ENCODE data around the gene TOM1. TPM values are rescaled to one million over a fixed set of nuclear protein-coding genes. Genes with fewer than 3 reads are reported as not detected.

Gene TOM1
- total RNA-seq, 1 donor from 2014 or later, result 47.9 TPM

- Mint-ChIP-seq H3K36me3 (ENCODE audit: low read depth) (no peaks in the 10 kb centered on the region), H3K4me3 (ENCODE audit: unreplicated experiment) (peak overlapping the region; percentile 81), H3K27ac (ENCODE audit: unreplicated experiment) (peak overlapping the region; percentile 92), H3K9me3 (ENCODE audit: low read depth) (no peaks in the 10 kb centered on the region), H3K27me3 (ENCODE audit: low read depth) (no peaks in the 10 kb centered on the region), H3K4me1 (ENCODE audit: low read depth) (peaks cover 45% of the 10 kb centered on the region)
- no peak for TF ChIP-seq CTCF (IDR thresholded peaks at IDR 0.05)
- no peak for DNase-seq (ENCODE audit: low spot score)
Measured at GRCh38 chr22:35380013-35380412, 80.3 kb downstream of the TOM1 start.

- peak; percentile 97 for DNase-seq (ENCODE audit: low spot score)
- H3K4me3 Mint-ChIP-seq (ENCODE audit: unreplicated experiment), result peak within 1 kb of the TSS; percentile 81
- H3K4me1 Mint-ChIP-seq (ENCODE audit: low read depth), result peaks cover 41% of the 10 kb centered on the region
- TF ChIP-seq CTCF (IDR thresholded peaks at IDR 0.05), result peak; percentile 57
- H3K36me3 Mint-ChIP-seq (ENCODE audit: low read depth), result no peaks in the 10 kb centered on the region
- peak within 1 kb of the TSS; percentile 92 for H3K27ac Mint-ChIP-seq (ENCODE audit: unreplicated experiment)
- no peaks in the 10 kb centered on the region for H3K9me3 Mint-ChIP-seq (ENCODE audit: low read depth)
- H3K27me3 Mint-ChIP-seq (ENCODE audit: low read depth), result no peaks in the 10 kb centered on the region
Measured at GRCh38 chr22:35380537-35381423, 81.1 kb downstream of the TOM1 start, which contains the start of gene HMOX1. TSS of gene HMOX1 (plus strand) at chr22:35381096. CDS start at chr22:35381174, 78 bp downstream.

- Mint-ChIP-seq H3K36me3 (ENCODE audit: low read depth) (peaks cover 1% of the 10 kb centered on the region), H3K27ac (ENCODE audit: unreplicated experiment) (peak overlapping the region; percentile 79), H3K4me3 (ENCODE audit: unreplicated experiment) (peak overlapping the region; percentile 81), H3K4me1 (ENCODE audit: low read depth) (peaks cover 38% of the 10 kb centered on the region), H3K27me3 (ENCODE audit: low read depth) (no peaks in the 10 kb centered on the region), H3K9me3 (ENCODE audit: low read depth) (no peaks in the 10 kb centered on the region)
- no peak for DNase-seq (ENCODE audit: low spot score)
- TF ChIP-seq CTCF (IDR thresholded peaks at IDR 0.05), result no peak
Measured at GRCh38 chr22:35381424-35382009, 81.8 kb downstream of the TOM1 start.

GRCh38 chr22:35383679-35384071 lies 84.0 kb downstream of the TOM1 start:
- TF ChIP-seq CTCF (IDR thresholded peaks at IDR 0.05), result no peak
- Mint-ChIP-seq H3K27me3 (ENCODE audit: low read depth) (no peaks in the 10 kb centered on the region), H3K4me1 (ENCODE audit: low read depth) (peaks cover 23% of the 10 kb centered on the region), H3K4me3 (ENCODE audit: unreplicated experiment) (no peak overlapping the region), H3K27ac (ENCODE audit: unreplicated experiment) (no peak overlapping the region), H3K36me3 (ENCODE audit: low read depth) (peaks cover 5% of the 10 kb centered on the region), H3K9me3 (ENCODE audit: low read depth) (no peaks in the 10 kb centered on the region)
- no peak for DNase-seq (ENCODE audit: low spot score)

- H3K27me3 Mint-ChIP-seq (ENCODE audit: low read depth), result no peaks in the 10 kb centered on the region
- peaks cover 5% of the 10 kb centered on the region for H3K36me3 Mint-ChIP-seq (ENCODE audit: low read depth)
- H3K4me1 Mint-ChIP-seq (ENCODE audit: low read depth), result peaks cover 20% of the 10 kb centered on the region
- no peak for DNase-seq (ENCODE audit: low spot score)
- TF ChIP-seq CTCF (IDR thresholded peaks at IDR 0.05), result no peak
- H3K27ac Mint-ChIP-seq (ENCODE audit: unreplicated experiment), result no peak overlapping the region
- H3K9me3 Mint-ChIP-seq (ENCODE audit: low read depth), result no peaks in the 10 kb centered on the region
- no peak overlapping the region for H3K4me3 Mint-ChIP-seq (ENCODE audit: unreplicated experiment)
Measured at GRCh38 chr22:35384527-35384926, 84.8 kb downstream of the TOM1 start.

All from chondrocyte (in vitro differentiated cells).